Small intestine (tissue), 7 donors: Measurements from ENCODE around the gene PEX19. TPM values are rescaled to one million over a fixed set of nuclear protein-coding genes. Genes with fewer than 3 reads are reported as not detected.

Source experiments
- DNase-seq, 2 donors: peaks; one replicate each; pipeline versions ENCODE4 v3.0.0 to v3.0.0-alpha.2; 2013
- FAIRE-seq: peaks from 2 replicates; lab custom pipeline; 2012; peaks lifted over from hg19 to GRCh38; lab: Jason Lieb, UNC
- H3K27ac ChIP-seq, 3 donors: one replicate each; pipeline ENCODE4 v1.5.1; 2013; ENCODE audit warnings: low read length in 2 of 3, mild to moderate bottlenecking in 2 of 3, control low read depth in 1 of 3, inconsistent platforms in 1 of 3, low read depth in 1 of 3, moderate library complexity in 1 of 3
- H3K27me3 ChIP-seq, 3 donors: one replicate each; pipeline ENCODE4 v1.6.1; 2013; ENCODE audit warnings: low read length in 3 of 3, inconsistent platforms in 1 of 3; ENCODE audit not compliant: control insufficient read depth in 3 of 3, insufficient read depth in 3 of 3
- H3K36me3 ChIP-seq, 3 donors: one replicate each; pipeline ENCODE4 v1.6.1; 2013; ENCODE audit warnings: low read length in 3 of 3, inconsistent platforms in 1 of 3, low read depth in 1 of 3, mild to moderate bottlenecking in 1 of 3, moderate library complexity in 1 of 3; ENCODE audit not compliant: control insufficient read depth in 3 of 3, insufficient read depth in 2 of 3
- H3K4me1 ChIP-seq, 3 donors: one replicate each; pipeline ENCODE4 v1.6.1; 2013; ENCODE audit warnings: low read length in 2 of 3, inconsistent platforms in 1 of 3, low read depth in 1 of 3, mild to moderate bottlenecking in 1 of 3, moderate library complexity in 1 of 3; ENCODE audit not compliant: control insufficient read depth in 3 of 3, insufficient read depth in 2 of 3
- H3K4me3 ChIP-seq, 3 donors: one replicate each; pipeline ENCODE4 v1.5.1; 2013; ENCODE audit warnings: low read length in 3 of 3, control low read depth in 1 of 3, inconsistent platforms in 1 of 3, low read depth in 1 of 3, mild to moderate bottlenecking in 1 of 3, moderate library complexity in 1 of 3
- H3K9me3 ChIP-seq, 2 donors: one replicate each; pipeline ENCODE4 v1.6.1; 2013; ENCODE audit warnings: low read depth in 1 of 2, low read length in 1 of 2; ENCODE audit not compliant: control insufficient read depth in 2 of 2, insufficient read depth in 1 of 2
- WGBS, 3 donors: extraction: QIAGEN DNeasy Blood & Tissue Kit; methylation state at CpG; one replicate each; pipeline ENCODE4 v1.1.7; 2013; 5-methylcytosine and 5-hydroxymethylcytosine counted together
- polyA plus RNA-seq, 4 donors: library from polyadenylated mRNA; stranded (reverse) in 3 of 4; unstranded in 1 of 4; fragments of 200-250 nt in 3 of 4; fragments of 120-200 nt in 1 of 4; gene quantifications; one replicate each; pipeline versions ENCODE4 v1.2.1 to v1.2.3, GENCODE V29; 2013
- donor health status: healthy with polysubstance abuse.
- donor health status: control.
- donor health status: control.
- donor health status: Bipolar disorder and iron deficiency.
- donor health status: healthy.

The PEX19 gene
- polyA plus RNA-seq, 4 donors = 20.8 to 52.3 (median 24.5) TPM

DNA sequence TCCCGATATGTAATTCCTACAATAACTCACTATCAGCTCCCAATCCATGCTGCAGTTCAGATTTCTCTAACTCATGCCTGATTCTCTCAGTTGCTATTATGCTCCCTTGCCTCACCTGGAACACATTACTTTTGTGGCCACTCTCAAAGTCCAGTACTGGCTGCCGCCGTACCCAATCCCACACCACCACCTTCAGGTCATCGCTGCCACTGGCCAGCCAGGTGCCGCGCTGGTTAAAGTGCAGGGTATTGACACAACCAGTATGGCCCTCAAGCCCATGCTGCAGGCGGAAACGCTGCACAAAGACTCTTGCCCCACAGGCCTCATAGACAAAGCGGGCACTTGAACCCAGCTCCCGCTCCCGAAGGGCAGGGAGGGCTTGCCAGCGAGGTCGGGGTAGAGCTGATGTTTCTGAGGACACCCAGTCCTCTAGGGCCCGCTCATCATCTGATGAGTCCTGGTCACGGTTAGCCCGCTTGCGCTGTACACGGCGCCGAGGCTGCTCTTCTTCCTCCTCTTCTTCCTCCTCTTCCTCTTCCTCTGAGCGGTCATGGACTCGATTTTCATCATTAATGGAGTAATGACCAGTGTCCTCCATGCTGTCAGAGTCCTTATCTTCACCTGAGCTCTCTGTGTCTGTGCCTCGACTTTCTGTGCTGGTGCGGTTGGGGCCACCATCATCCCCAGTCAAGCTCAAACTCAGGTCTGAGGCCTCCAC, 45.2 kb downstream of the PEX19 start:
- WGBS, 3 donors = 96 to 98% (median 97%) methylated on average over 24 of the region's 24 CpGs
- H3K36me3 ChIP-seq = peaks cover 17 to 31% (median 27%) of the 10 kb centered on the region in 3 donors
- no peak for DNase-seq

DNA sequence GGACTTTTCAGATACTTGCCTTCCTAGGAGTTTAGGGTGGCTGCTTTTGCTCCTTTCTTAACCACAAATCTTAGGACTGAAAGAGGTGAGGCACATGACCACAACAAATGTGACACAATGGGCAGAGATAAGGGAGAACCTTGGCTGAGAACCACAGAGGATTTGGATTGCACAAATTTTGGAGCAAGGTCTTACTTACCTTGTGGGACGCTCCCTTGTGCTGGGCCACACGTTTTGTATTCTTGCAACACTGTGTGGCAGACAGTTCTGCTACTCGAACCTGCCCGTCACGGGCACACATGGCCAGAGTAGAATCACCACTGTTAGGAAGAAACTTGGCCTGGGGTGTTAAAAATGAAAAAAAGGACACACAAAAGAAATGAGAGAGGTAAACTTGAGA, 46.5 kb downstream of the PEX19 start:
- no peak overlapping the region for H3K4me3 ChIP-seq
- no peak overlapping the region for H3K27ac ChIP-seq
- no peaks in the 10 kb centered on the region for H3K9me3 ChIP-seq
- no peaks in the 10 kb centered on the region for H3K4me1 ChIP-seq
- DNase-seq (no peak), FAIRE-seq (no peak)
- H3K36me3 ChIP-seq = peaks cover 17 to 31% (median 27%) of the 10 kb centered on the region in 3 donors
- no peaks in the 10 kb centered on the region for H3K27me3 ChIP-seq
- WGBS, 3 donors = 90 to 94% (median 91%) methylated on average over 5 of the region's 5 CpGs

More for the DNA sequence above, 45.2 kb downstream of the PEX19 start:
- no peak overlapping the region for H3K27ac ChIP-seq
- no peaks in the 10 kb centered on the region for H3K9me3 ChIP-seq
- H3K4me3 ChIP-seq = no peak overlapping the region
- FAIRE-seq = no peak
- no peaks in the 10 kb centered on the region for H3K4me1 ChIP-seq
- no peaks in the 10 kb centered on the region for H3K27me3 ChIP-seq

DNA sequence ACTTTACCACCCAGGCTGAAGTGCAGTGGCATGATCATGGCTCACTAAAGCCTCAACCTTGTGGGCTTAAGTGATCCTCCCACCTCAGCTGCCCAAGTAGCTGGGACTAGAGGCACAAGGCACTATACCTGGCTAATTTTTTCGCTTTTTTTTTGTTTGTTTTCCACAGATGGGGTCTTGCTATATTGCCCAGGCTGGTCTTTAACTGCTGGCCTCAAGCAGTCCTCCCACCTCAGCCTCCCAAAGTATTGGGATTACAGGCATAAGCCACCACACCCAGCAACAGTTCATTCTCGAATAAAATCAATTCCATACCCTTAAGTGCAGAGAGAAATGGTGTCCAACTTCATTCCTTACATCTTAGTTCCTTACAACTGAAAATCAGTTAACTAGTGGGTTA, 47.4 kb downstream of the PEX19 start:
- whole genome bisulfite sequencing, 3 donors = 91 to 96% (median 95%) methylated on average over 2 of the region's 2 CpGs
- H3K9me3 ChIP-seq = no peaks in the 10 kb centered on the region
- DNase-seq = no peak
- FAIRE-seq = no peak
- no peak overlapping the region for H3K27ac ChIP-seq
- H3K4me3 ChIP-seq = no peak overlapping the region
- no peaks in the 10 kb centered on the region for H3K27me3 ChIP-seq
- no peaks in the 10 kb centered on the region for H3K4me1 ChIP-seq
- peaks cover 17 to 30% (median 28%) of the 10 kb centered on the region in 3 donors for H3K36me3 ChIP-seq

DNA sequence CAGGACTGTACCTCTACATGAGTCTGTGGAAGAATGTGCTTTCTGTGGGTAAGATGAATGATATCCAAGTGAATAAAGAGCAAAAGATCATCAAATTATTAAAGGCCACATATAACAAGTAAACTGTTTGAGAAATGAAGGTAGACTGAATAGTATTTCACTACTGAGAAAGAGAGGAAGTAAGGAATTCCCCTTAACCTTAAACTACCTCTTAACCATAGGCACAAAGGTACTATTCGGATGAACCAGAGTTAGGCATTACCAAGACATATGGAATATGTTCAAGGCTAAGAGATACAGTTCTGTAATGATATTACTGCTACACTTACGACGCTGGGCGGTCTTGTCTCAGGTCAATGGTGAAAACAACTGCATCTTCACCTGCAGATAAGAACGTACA, 48.1 kb downstream of the PEX19 start:
- 88 to 90% (median 90%) methylated on average over 5 of the region's 5 CpGs for WGBS, 3 donors
- H3K36me3 ChIP-seq = peaks cover 16 to 33% (median 27%) of the 10 kb centered on the region in 3 donors
- no peak for DNase-seq
- H3K9me3 ChIP-seq = no peaks in the 10 kb centered on the region
- FAIRE-seq = no peak
- no peaks in the 10 kb centered on the region for H3K27me3 ChIP-seq
- H3K4me1 ChIP-seq = no peaks in the 10 kb centered on the region
- H3K27ac ChIP-seq = no peak overlapping the region
- H3K4me3 ChIP-seq = no peak overlapping the region

DNA sequence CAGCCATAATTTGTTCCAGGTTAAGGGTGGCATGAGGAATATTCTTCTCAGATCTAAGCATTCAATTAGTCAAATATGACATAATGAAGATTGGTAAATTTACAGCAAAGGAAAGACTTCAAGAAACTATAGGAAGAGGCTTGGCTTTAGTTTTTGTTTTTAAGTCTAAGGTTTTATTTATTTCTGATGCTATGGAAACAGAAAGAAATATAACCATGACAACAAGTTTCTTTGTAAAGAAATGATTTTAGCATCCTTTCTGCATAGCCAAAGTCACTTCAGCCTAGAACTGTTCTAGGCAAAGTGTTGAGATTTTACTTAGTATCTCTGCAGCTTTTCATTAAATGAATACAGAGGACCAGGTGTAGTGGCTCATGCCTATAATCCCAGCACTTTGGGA, 52.0 kb downstream of the PEX19 start:
- no peaks in the 10 kb centered on the region for H3K9me3 ChIP-seq
- FAIRE-seq (no peak), DNase-seq (no peak)
- H3K36me3 ChIP-seq = peaks cover 10 to 31% (median 23%) of the 10 kb centered on the region in 3 donors
- H3K4me3 ChIP-seq = no peak overlapping the region
- H3K27ac ChIP-seq = no peak overlapping the region
- H3K4me1 ChIP-seq = no peaks in the 10 kb centered on the region
- no peaks in the 10 kb centered on the region for H3K27me3 ChIP-seq

DNA sequence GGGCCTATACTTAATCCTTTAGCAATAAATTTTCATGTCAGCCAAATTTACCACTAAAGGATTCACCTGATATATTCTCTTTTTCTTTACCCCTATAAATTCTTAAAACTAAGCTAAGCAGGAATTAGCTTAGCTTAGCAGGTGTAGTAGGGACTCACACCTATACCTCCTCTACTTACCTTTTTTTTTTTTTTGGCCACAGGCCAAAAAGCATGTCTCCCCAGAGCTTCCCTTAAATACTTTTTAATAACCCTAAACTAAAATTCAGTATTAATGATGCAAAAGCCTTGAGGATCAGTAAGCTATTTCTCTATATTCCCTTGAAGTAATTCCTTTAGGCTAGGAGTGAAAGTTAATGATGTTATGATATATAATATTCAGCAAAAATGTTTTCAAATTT, 56.5 kb downstream of the PEX19 start:
- no peak overlapping the region for H3K4me3 ChIP-seq
- H3K36me3 ChIP-seq = peaks cover 17 to 44% (median 39%) of the 10 kb centered on the region in 3 donors
- H3K27ac ChIP-seq = no peak overlapping the region
- DNase-seq = no peak
- H3K4me1 ChIP-seq = no peaks in the 10 kb centered on the region
- no peaks in the 10 kb centered on the region for H3K9me3 ChIP-seq
- H3K27me3 ChIP-seq = no peaks in the 10 kb centered on the region
- no peak for FAIRE-seq

DNA sequence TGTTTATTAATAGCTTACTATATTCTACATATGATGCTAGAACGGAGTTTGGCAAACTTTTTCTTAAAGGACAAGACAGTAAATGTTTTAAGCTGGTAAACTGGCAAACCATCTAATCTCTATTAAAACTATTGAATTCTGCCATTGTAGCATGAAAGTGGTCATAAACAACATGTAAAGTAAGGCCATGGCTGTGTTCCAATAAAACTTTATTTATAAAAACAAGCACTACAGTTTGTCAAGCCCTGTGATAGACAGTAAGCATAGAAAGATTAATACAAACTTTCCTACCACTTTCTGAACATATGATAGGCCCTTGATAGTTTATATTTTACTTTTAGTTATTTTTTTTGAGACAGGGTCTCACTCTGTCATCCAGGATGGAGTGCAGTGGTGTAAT, 57.4 kb downstream of the PEX19 start:
- Histone ChIP-seq H3K27me3 (no peaks in the 10 kb centered on the region), H3K36me3 (peaks cover 17 to 47% (median 43%) of the 10 kb centered on the region in 3 donors), H3K4me1 (no peaks in the 10 kb centered on the region), H3K27ac (no peak overlapping the region), H3K9me3 (no peaks in the 10 kb centered on the region), H3K4me3 (no peak overlapping the region)
- FAIRE-seq = no peak
- no peak for DNase-seq
- WGBS, 3 donors = 97 to 100% (median 97%) methylated on average over 1 of the region's 1 CpG

DNA sequence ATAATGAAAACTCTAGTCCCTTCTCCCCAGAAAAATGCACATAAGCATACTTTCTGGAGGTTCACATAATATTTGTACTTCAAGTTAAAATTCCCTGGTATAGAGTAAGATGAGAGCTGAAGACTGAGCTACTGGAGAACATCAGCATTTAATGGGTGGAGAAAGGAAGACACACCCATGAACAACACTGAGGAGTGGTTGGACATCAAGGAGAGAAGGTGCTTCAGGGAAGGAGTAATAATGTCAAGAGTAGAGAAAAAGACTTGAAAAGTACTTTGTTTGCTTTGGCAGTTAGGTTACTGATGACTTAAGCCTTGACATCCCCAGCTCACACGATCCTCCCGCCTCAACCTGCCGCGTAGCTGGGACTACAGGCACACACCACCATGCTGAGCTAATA, 57.9 kb downstream of the PEX19 start:
- WGBS, 3 donors = 92 to 95% (median 92%) methylated on average over 4 of the region's 4 CpGs
- no peak overlapping the region for H3K27ac ChIP-seq
- no peaks in the 10 kb centered on the region for H3K4me1 ChIP-seq
- peaks cover 20 to 46% (median 44%) of the 10 kb centered on the region in 3 donors for H3K36me3 ChIP-seq
- no peaks in the 10 kb centered on the region for H3K27me3 ChIP-seq
- FAIRE-seq = no peak
- H3K9me3 ChIP-seq = no peaks in the 10 kb centered on the region
- no peak overlapping the region for H3K4me3 ChIP-seq
- no peak for DNase-seq
